GM12878 (cell line): Measurements from ENCODE around the gene SEC16B.

Experiments
- CBX5 ChIP-seq: sonication (generic); IDR thresholded peaks from 2 replicates; pipeline ENCODE4 v1.6.1; 2016; ENCODE audit warnings: low read depth, moderate library complexity, mild to moderate bottlenecking, inconsistent platforms
- CEBPB ChIP-seq, 2 experiments: fragments of 150-350 bp in 1 of 2; IDR thresholded peaks; 2 replicates each; pipeline ENCODE4 v1.6.1; 2012 to 2014; ENCODE audit warnings: low read depth in 2 of 2, low read length in 2 of 2, borderline replicate concordance in 1 of 2, inconsistent platforms in 1 of 2
- DPF2 ChIP-seq: fragments of 450-650 bp; IDR thresholded peaks from 2 replicates; pipeline ENCODE4 v1.6.1; 2017; ENCODE audit warnings: mild to moderate bottlenecking
- E2F8 ChIP-seq: fragments of 450-650 bp; IDR thresholded peaks from 2 replicates; pipeline ENCODE4 v1.6.1; 2018; ENCODE audit warnings: mild to moderate bottlenecking, low read depth, moderate library complexity; ENCODE audit not compliant: partially characterized antibody
- EZH2 ChIP-seq: IDR thresholded peaks from 2 replicates; pipeline ENCODE4 v1.6.1; 2012; ENCODE audit warnings: low read depth, mild to moderate bottlenecking, control low read depth, inconsistent platforms, low read length, borderline replicate concordance; ENCODE audit not compliant: control insufficient read depth
- FOXM1 ChIP-seq: IDR thresholded peaks from 2 replicates; pipeline ENCODE4 v1.6.1; 2012; ENCODE audit warnings: low read depth, mild to moderate bottlenecking, inconsistent platforms, low read length, moderate library complexity
- GABPA ChIP-seq: IDR thresholded peaks from 2 replicates; pipeline ENCODE4 v1.6.1; 2014; ENCODE audit warnings: antibody characterized with exemption, low read depth, mild to moderate bottlenecking, inconsistent platforms
- SRF ChIP-seq, 2 experiments: IDR thresholded peaks; 2 replicates each; pipeline ENCODE4 v1.6.1; 2011; ENCODE audit warnings: low read depth in 2 of 2, low read length in 2 of 2, mild to moderate bottlenecking in 1 of 2, moderate library complexity in 1 of 2
- TF ChIP-seq, protein P1 (sequence below): fragments of 450-650 bp; IDR thresholded peaks from 2 replicates; pipeline ENCODE4 v1.6.1; 2017; ENCODE audit warnings: mild to moderate bottlenecking, moderate library complexity
- TF ChIP-seq, protein P2 (sequence below), 3 experiments: IDR thresholded peaks in 2 of 3; conservative IDR thresholded peaks in 1 of 3; 2 replicates each; pipeline ENCODE4 v1.5.1; 2011; ENCODE audit warnings: low read depth in 3 of 3, low read length in 3 of 3, mild to moderate bottlenecking in 3 of 3, control low read depth in 2 of 3, moderate library complexity in 2 of 3, inconsistent platforms in 1 of 3, mixed read lengths in 1 of 3; ENCODE audit not compliant: control insufficient read depth in 2 of 3, insufficient read depth in 1 of 3; ENCODE audit errors: extremely low read depth in 1 of 3
- TF ChIP-seq, protein P3 (sequence below): fragments of 450-650 bp; IDR thresholded peaks from 2 replicates; pipeline ENCODE4 v1.6.1; 2016; ENCODE audit warnings: mild to moderate bottlenecking
- TF ChIP-seq, protein P4 (sequence below): IDR thresholded peaks from 2 replicates; pipeline ENCODE4 v1.6.1; 2012; ENCODE audit warnings: low read depth, low read length, improper control_type of control experiment
- TF ChIP-seq, protein P5 (sequence below): fragments of 450-650 bp; IDR thresholded peaks from 2 replicates; pipeline ENCODE4 v1.6.1; 2017; ENCODE audit warnings: antibody characterized with exemption, mild to moderate bottlenecking, moderate library complexity

DNA sequence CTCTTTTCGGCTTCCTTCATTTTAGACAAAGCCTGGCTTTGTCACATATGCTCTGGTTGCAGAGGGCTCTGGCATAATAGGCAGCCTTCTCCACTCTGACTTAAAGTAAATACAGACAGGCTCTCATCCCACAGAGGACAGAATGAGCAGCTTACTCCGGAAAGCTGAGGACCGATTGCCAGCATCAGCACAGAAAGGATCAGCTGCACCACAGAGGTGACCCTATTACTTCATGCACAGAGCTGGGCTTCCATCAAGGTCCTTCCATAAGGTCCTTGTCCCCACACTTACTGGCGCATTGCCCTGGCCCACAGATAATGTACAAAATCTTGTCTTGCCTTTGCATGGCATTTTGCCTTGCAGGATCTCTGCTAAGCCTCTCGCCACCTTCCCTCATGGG is 67.6 kb downstream of the SEC16B start:
- TF ChIP-seq SRF (IDR thresholded peaks at IDR 0.05; ENCODE audit: low read depth in 2 of 2, low read length in 2 of 2) = no peak
- TF ChIP-seq EZH2 = no peak
- TF ChIP-seq, protein P1, sequence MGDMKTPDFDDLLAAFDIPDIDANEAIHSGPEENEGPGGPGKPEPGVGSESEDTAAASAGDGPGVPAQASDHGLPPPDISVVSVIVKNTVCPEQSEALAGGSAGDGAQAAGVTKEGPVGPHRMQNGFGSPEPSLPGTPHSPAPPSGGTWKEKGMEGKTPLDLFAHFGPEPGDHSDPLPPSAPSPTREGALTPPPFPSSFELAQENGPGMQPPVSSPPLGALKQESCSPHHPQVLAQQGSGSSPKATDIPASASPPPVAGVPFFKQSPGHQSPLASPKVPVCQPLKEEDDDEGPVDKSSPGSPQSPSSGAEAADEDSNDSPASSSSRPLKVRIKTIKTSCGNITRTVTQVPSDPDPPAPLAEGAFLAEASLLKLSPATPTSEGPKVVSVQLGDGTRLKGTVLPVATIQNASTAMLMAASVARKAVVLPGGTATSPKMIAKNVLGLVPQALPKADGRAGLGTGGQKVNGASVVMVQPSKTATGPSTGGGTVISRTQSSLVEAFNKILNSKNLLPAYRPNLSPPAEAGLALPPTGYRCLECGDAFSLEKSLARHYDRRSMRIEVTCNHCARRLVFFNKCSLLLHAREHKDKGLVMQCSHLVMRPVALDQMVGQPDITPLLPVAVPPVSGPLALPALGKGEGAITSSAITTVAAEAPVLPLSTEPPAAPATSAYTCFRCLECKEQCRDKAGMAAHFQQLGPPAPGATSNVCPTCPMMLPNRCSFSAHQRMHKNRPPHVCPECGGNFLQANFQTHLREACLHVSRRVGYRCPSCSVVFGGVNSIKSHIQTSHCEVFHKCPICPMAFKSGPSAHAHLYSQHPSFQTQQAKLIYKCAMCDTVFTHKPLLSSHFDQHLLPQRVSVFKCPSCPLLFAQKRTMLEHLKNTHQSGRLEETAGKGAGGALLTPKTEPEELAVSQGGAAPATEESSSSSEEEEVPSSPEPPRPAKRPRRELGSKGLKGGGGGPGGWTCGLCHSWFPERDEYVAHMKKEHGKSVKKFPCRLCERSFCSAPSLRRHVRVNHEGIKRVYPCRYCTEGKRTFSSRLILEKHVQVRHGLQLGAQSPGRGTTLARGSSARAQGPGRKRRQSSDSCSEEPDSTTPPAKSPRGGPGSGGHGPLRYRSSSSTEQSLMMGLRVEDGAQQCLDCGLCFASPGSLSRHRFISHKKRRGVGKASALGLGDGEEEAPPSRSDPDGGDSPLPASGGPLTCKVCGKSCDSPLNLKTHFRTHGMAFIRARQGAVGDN = no peak
- TF ChIP-seq DPF2 = no peak
- TF ChIP-seq, protein P2, sequence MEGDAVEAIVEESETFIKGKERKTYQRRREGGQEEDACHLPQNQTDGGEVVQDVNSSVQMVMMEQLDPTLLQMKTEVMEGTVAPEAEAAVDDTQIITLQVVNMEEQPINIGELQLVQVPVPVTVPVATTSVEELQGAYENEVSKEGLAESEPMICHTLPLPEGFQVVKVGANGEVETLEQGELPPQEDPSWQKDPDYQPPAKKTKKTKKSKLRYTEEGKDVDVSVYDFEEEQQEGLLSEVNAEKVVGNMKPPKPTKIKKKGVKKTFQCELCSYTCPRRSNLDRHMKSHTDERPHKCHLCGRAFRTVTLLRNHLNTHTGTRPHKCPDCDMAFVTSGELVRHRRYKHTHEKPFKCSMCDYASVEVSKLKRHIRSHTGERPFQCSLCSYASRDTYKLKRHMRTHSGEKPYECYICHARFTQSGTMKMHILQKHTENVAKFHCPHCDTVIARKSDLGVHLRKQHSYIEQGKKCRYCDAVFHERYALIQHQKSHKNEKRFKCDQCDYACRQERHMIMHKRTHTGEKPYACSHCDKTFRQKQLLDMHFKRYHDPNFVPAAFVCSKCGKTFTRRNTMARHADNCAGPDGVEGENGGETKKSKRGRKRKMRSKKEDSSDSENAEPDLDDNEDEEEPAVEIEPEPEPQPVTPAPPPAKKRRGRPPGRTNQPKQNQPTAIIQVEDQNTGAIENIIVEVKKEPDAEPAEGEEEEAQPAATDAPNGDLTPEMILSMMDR (IDR thresholded peaks at IDR 0.05 in 2 of 3, conservative IDR thresholded peaks at IDR 0.05 in 1 of 3; ENCODE audit: control insufficient read depth in 2 of 3, extremely low read depth in 1 of 3, insufficient read depth in 1 of 3, low read depth in 3 of 3, low read length in 3 of 3) = no peak
- no peak for TF ChIP-seq GABPA
- no peak for TF ChIP-seq FOXM1
- TF ChIP-seq CBX5 = no peak
- TF ChIP-seq E2F8 = no peak
- TF ChIP-seq, protein P3, sequence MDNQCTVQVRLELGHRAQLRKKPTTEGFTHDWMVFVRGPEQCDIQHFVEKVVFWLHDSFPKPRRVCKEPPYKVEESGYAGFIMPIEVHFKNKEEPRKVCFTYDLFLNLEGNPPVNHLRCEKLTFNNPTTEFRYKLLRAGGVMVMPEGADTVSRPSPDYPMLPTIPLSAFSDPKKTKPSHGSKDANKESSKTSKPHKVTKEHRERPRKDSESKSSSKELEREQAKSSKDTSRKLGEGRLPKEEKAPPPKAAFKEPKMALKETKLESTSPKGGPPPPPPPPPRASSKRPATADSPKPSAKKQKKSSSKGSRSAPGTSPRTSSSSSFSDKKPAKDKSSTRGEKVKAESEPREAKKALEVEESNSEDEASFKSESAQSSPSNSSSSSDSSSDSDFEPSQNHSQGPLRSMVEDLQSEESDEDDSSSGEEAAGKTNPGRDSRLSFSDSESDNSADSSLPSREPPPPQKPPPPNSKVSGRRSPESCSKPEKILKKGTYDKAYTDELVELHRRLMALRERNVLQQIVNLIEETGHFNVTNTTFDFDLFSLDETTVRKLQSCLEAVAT = no peak
- TF ChIP-seq, protein P4, sequence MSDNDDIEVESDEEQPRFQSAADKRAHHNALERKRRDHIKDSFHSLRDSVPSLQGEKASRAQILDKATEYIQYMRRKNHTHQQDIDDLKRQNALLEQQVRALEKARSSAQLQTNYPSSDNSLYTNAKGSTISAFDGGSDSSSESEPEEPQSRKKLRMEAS = no peak
- TF ChIP-seq CEBPB (IDR thresholded peaks at IDR 0.05; ENCODE audit: borderline replicate concordance in 1 of 2, low read depth in 2 of 2, low read length in 2 of 2) = no peak
- TF ChIP-seq, protein P5, sequence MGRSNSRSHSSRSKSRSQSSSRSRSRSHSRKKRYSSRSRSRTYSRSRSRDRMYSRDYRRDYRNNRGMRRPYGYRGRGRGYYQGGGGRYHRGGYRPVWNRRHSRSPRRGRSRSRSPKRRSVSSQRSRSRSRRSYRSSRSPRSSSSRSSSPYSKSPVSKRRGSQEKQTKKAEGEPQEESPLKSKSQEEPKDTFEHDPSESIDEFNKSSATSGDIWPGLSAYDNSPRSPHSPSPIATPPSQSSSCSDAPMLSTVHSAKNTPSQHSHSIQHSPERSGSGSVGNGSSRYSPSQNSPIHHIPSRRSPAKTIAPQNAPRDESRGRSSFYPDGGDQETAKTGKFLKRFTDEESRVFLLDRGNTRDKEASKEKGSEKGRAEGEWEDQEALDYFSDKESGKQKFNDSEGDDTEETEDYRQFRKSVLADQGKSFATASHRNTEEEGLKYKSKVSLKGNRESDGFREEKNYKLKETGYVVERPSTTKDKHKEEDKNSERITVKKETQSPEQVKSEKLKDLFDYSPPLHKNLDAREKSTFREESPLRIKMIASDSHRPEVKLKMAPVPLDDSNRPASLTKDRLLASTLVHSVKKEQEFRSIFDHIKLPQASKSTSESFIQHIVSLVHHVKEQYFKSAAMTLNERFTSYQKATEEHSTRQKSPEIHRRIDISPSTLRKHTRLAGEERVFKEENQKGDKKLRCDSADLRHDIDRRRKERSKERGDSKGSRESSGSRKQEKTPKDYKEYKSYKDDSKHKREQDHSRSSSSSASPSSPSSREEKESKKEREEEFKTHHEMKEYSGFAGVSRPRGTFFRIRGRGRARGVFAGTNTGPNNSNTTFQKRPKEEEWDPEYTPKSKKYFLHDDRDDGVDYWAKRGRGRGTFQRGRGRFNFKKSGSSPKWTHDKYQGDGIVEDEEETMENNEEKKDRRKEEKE = no peak
